Astrocyte (in vitro differentiated cells and primary cell): Measurements from ENCODE around the gene FEZF1.

ENCODE experiments used
- EZH2 ChIP-seq: IDR thresholded peaks from 2 replicates; pipeline ENCODE4 v1.6.1; 2012; ENCODE audit warnings: mild to moderate bottlenecking, low read length, inconsistent platforms; ENCODE audit not compliant: insufficient read depth
- TF ChIP-seq, protein P1 (sequence below): IDR thresholded peaks from 2 replicates; pipeline ENCODE4 v1.5.1; 2011; ENCODE audit warnings: low read depth, mild to moderate bottlenecking, inconsistent platforms, low read length, moderate library complexity; ENCODE audit not compliant: insufficient read depth

- TF ChIP-seq, protein P1, sequence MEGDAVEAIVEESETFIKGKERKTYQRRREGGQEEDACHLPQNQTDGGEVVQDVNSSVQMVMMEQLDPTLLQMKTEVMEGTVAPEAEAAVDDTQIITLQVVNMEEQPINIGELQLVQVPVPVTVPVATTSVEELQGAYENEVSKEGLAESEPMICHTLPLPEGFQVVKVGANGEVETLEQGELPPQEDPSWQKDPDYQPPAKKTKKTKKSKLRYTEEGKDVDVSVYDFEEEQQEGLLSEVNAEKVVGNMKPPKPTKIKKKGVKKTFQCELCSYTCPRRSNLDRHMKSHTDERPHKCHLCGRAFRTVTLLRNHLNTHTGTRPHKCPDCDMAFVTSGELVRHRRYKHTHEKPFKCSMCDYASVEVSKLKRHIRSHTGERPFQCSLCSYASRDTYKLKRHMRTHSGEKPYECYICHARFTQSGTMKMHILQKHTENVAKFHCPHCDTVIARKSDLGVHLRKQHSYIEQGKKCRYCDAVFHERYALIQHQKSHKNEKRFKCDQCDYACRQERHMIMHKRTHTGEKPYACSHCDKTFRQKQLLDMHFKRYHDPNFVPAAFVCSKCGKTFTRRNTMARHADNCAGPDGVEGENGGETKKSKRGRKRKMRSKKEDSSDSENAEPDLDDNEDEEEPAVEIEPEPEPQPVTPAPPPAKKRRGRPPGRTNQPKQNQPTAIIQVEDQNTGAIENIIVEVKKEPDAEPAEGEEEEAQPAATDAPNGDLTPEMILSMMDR: no peak
- TF ChIP-seq EZH2: no peak
These were observed 49.1 kb downstream of the FEZF1 start for GRCh38 chr7:122255454-122255853.
